Hepatocyte (in vitro differentiated cells): ENCODE results near the gene VTA1.

Experiments used
- EZH2 ChIP-seq: fragments of 200-600 bp; sonication (generic); IDR thresholded peaks from 2 replicates; pipeline ENCODE4 v1.6.1; 2016; ENCODE audit warnings: antibody characterized with exemption, mild to moderate bottlenecking, borderline replicate concordance
- EZH2phosphoT487 ChIP-seq: fragments of 200-600 bp; sonication (generic); IDR thresholded peaks from one replicate; pipeline ENCODE4 v1.6.1; 2018; ENCODE audit warnings: antibody characterized with exemption, mild to moderate bottlenecking, low read depth, moderate library complexity; ENCODE audit not compliant: unreplicated experiment, severe bottlenecking
- TF ChIP-seq, protein P1 (sequence below): fragments of 200-600 bp; sonication (generic); IDR thresholded peaks from 2 replicates; pipeline ENCODE4 v1.5.1; 2016; ENCODE audit warnings: antibody characterized with exemption, mild to moderate bottlenecking; ENCODE audit not compliant: poor library complexity

DNA sequence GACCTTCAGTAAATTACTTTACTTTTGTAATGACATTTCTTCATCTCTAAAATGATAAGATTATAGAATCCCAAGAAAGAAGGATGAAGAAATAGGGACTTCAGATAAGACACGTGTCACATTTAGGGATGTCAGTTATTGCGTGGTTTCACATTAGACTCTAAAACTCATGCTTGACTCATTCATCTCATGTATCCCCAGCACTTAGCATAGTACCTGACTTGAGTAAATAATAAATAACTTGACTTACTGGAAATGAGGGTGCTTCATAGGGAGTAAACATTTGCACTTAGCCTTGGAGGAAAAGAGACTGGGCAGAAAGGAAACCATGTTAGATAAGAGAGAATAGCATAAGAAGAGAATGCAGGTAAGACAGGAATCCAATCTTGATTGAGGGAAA lies 37.2 kb downstream of the VTA1 start:
- TF ChIP-seq, protein P1, sequence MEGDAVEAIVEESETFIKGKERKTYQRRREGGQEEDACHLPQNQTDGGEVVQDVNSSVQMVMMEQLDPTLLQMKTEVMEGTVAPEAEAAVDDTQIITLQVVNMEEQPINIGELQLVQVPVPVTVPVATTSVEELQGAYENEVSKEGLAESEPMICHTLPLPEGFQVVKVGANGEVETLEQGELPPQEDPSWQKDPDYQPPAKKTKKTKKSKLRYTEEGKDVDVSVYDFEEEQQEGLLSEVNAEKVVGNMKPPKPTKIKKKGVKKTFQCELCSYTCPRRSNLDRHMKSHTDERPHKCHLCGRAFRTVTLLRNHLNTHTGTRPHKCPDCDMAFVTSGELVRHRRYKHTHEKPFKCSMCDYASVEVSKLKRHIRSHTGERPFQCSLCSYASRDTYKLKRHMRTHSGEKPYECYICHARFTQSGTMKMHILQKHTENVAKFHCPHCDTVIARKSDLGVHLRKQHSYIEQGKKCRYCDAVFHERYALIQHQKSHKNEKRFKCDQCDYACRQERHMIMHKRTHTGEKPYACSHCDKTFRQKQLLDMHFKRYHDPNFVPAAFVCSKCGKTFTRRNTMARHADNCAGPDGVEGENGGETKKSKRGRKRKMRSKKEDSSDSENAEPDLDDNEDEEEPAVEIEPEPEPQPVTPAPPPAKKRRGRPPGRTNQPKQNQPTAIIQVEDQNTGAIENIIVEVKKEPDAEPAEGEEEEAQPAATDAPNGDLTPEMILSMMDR, result no peak
- TF ChIP-seq EZH2 (no peak), EZH2phosphoT487 (no peak)
